Measurements from ENCODE around the gene C5AR2.

DNA sequence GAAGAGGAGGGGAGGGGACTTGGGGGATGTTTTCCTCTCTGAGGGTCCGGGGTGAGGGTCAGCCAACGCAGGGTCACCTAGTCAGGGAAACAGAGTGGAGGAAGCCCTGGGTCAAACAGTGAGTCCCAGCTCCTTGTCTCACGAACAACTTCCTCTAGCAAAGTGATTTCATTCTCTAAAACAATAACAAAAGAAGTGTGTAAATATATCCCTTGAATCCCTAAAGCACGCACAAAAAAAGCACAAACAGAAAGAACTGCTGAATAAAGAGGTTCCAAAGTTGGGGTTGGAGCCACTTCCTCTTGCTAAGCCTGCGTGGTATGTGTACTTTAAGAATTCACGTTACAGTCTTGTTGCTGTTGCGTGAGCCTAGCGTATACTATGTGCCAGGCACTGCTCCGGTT, 1.5 kb upstream of the C5AR2 start:
- TF ChIP-seq, protein P1, sequence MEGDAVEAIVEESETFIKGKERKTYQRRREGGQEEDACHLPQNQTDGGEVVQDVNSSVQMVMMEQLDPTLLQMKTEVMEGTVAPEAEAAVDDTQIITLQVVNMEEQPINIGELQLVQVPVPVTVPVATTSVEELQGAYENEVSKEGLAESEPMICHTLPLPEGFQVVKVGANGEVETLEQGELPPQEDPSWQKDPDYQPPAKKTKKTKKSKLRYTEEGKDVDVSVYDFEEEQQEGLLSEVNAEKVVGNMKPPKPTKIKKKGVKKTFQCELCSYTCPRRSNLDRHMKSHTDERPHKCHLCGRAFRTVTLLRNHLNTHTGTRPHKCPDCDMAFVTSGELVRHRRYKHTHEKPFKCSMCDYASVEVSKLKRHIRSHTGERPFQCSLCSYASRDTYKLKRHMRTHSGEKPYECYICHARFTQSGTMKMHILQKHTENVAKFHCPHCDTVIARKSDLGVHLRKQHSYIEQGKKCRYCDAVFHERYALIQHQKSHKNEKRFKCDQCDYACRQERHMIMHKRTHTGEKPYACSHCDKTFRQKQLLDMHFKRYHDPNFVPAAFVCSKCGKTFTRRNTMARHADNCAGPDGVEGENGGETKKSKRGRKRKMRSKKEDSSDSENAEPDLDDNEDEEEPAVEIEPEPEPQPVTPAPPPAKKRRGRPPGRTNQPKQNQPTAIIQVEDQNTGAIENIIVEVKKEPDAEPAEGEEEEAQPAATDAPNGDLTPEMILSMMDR (IDR thresholded peaks at IDR 0.05; ENCODE audit: poor library complexity, severe bottlenecking): no peak
- TF ChIP-seq EZH2 (IDR thresholded peaks at IDR 0.05; ENCODE audit: borderline replicate concordance, insufficient read depth, low read length, poor library complexity, severe bottlenecking) (no peak), POLR2AphosphoS5 (IDR thresholded peaks at IDR 0.05) (no peak)
